ENCODE measurements around the gene GUCY1A2.

The GUCY1A2 gene

DNA sequence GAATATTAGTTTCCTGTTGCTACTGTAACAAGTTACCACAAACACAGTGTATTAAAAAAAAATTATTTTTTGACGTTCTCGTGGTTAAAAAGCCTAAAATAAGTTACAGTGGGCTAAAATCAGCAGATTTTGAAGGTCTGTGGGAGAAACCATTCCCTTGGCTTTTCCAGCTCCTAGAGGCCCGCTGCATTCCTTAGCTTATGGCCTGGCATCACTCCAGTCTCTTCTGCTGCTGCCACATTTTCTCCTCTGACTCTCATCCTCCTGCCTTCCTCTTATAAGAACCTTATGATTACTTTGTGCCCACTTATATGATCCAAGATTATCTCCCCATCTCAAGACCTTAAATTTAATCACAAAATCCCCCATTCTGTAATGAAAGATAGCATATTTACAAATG, 392.7 kb downstream of the GUCY1A2 start:
- H3K4me3 Mint-ChIP-seq, result no peak overlapping the region
- H3K4me1 Mint-ChIP-seq, result no peaks in the 10 kb centered on the region
- H3K9me3 Mint-ChIP-seq, result peaks cover 28% of the 10 kb centered on the region
- no peaks in the 10 kb centered on the region for H3K36me3 Mint-ChIP-seq (ENCODE audit: insufficient read depth)
- H3K27ac Mint-ChIP-seq (ENCODE audit: low read depth), result no peak overlapping the region
- ATAC-seq (replicated peaks; ENCODE audit: extremely low read depth, poor library complexity, severe bottlenecking) (no peak), DNase-seq (ENCODE audit: low spot score in 2 of 2) (no peak)
- no peaks in the 10 kb centered on the region for H3K27me3 Mint-ChIP-seq

DNA sequence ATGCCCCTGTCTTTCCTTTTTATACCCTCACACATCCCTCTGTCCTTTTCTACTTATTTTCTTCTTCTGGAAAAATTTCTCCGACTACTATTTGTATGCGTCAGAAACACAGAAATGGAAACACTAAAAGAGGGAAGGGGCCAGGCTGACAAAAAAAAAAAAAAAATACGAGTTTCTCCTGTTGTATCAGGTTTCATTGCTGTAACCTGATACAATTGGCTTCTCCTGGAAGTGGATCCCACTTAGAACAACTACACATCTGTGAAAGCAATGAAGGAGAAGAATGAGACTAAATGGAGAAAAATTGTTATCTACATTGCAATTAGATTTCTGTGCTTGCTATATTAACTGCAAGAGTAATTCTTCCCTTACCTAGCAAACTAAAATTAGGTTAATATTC, 393.9 kb downstream of the GUCY1A2 start:
- H3K36me3 Mint-ChIP-seq (ENCODE audit: insufficient read depth), result no peaks in the 10 kb centered on the region
- H3K27ac Mint-ChIP-seq (ENCODE audit: low read depth), result no peak overlapping the region
- H3K27me3 Mint-ChIP-seq, result no peaks in the 10 kb centered on the region
- ATAC-seq (replicated peaks; ENCODE audit: extremely low read depth, poor library complexity, severe bottlenecking) (no peak), DNase-seq (ENCODE audit: low spot score in 2 of 2) (no peak)
- peaks cover 32% of the 10 kb centered on the region for H3K9me3 Mint-ChIP-seq
- H3K4me3 Mint-ChIP-seq, result no peak overlapping the region
- H3K4me1 Mint-ChIP-seq, result no peaks in the 10 kb centered on the region

Measured in central memory CD8-positive, alpha-beta T cell (primary cell).